ENCODE measurements around the gene MOK. TPM values are rescaled to one million over a fixed set of nuclear protein-coding genes. Genes with fewer than 3 reads are reported as not detected.

Gene MOK
- total and polyA plus RNA-seq, 4 donors: 10.0 to 28.3 (median 13.6) TPM

DNA sequence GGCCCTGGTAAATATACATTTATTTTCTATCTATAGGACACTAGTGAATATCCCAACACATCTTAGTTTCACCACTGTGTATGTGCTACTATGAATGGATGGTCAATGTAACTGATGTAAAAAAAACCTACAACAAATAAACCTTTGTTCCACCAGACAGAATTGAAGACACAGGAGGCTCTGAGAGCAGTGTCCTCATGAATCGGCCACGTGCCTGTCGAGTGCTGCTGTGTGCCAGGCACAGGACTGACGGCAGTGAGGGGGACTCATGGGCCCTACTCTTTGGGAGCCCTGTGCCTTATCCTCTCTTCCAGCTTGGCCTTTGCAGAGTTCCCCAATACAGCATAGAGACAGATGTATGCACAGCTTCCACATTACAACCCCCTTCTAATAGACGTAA lies 39.5 kb upstream of the MOK start:
- intact Hi-C loops (cut with DNase I): no loop called here
- Histone ChIP-seq H3K4me3 (ENCODE audit: low read length in 2 of 2) (no peak overlapping the region), H3K27ac (ENCODE audit: low read depth in 1 of 2, low read length in 2 of 2) (no peak overlapping the region), H3K36me3 (ENCODE audit: control insufficient read depth in 1 of 2, insufficient read depth in 2 of 2, low read length in 1 of 2) (peaks cover 2 to 8% of the 10 kb centered on the region in 2 donors), H3K27me3 (ENCODE audit: control insufficient read depth in 1 of 2, insufficient read depth in 2 of 2, low read length in 1 of 2) (no peaks in the 10 kb centered on the region), H3K4me1 (ENCODE audit: control insufficient read depth in 1 of 2, insufficient read depth in 2 of 2, low read length in 2 of 2) (no peaks in the 10 kb centered on the region), H3K9me3 (ENCODE audit: control insufficient read depth, low read length) (no peaks in the 10 kb centered on the region)
- ATAC-seq (ENCODE audit: low FRiP score): no peak
- no peak for DNase-seq
- WGBS, 2 donors: 85 to 90% methylated on average over 5 of the region's 5 CpGs

DNA sequence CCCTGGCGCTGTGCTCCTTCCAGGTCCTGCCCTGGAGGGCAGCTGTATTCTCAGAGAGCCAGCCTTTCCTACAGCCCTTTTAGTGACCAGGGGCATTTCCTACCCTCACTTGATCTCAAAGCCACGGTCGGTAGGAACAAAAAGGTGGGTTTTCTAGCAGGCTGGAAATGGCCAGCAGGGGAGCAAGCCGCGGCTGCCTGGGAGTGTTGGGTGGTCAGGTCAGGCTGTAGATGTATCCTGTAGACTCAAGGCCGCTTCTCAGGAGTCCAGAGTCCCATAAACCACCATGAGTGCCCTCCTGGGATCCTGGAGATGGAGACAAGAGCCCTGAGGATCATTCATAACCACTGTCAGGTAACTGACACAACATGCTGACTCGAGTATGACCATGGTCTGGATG lies 39.1 kb upstream of the MOK start:
- Histone ChIP-seq H3K4me3 (ENCODE audit: low read length in 2 of 2) (no peak overlapping the region), H3K36me3 (ENCODE audit: control insufficient read depth in 1 of 2, insufficient read depth in 2 of 2, low read length in 1 of 2) (peaks cover 0 to 9% of the 10 kb centered on the region in 2 donors), H3K4me1 (ENCODE audit: control insufficient read depth in 1 of 2, insufficient read depth in 2 of 2, low read length in 2 of 2) (no peaks in the 10 kb centered on the region), H3K27me3 (ENCODE audit: control insufficient read depth in 1 of 2, insufficient read depth in 2 of 2, low read length in 1 of 2) (no peaks in the 10 kb centered on the region), H3K9me3 (ENCODE audit: control insufficient read depth, low read length) (no peaks in the 10 kb centered on the region), H3K27ac (ENCODE audit: low read depth in 1 of 2, low read length in 2 of 2) (no peak overlapping the region)
- DNase-seq (no peak), ATAC-seq (ENCODE audit: low FRiP score) (no peak)
- WGBS, 2 donors: 89 to 91% methylated on average over 7 of the region's 7 CpGs
- intact Hi-C loops (cut with DNase I): no loop called here

DNA sequence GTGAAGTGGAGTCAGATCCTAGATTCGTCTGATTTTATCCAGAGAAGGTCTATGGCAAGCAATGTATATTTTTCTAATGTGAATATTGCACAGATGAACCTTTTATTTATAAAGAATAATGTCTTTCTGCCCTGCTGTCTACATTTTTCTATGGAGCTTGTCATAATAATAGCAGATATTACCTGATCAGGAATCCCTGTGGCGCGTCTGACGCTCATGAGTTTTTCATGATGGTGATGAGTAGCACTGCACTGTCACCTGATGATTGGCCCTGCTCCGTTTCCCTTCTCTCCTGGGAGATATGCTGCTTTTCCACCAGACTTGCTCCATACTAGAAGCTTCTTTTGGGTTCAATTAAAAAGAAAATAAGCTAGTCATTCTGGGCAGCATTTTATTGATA lies 37.3 kb upstream of the MOK start:
- Histone ChIP-seq H3K27me3 (ENCODE audit: control insufficient read depth in 1 of 2, insufficient read depth in 2 of 2, low read length in 1 of 2) (no peaks in the 10 kb centered on the region), H3K4me3 (ENCODE audit: low read length in 2 of 2) (no peak overlapping the region), H3K36me3 (ENCODE audit: control insufficient read depth in 1 of 2, insufficient read depth in 2 of 2, low read length in 1 of 2) (peaks cover 0 to 6% of the 10 kb centered on the region in 2 donors), H3K27ac (ENCODE audit: low read depth in 1 of 2, low read length in 2 of 2) (no peak overlapping the region), H3K4me1 (ENCODE audit: control insufficient read depth in 1 of 2, insufficient read depth in 2 of 2, low read length in 2 of 2) (no peaks in the 10 kb centered on the region), H3K9me3 (ENCODE audit: control insufficient read depth, low read length) (no peaks in the 10 kb centered on the region)
- no peak for ATAC-seq (ENCODE audit: low FRiP score)
- no peak for DNase-seq
- intact Hi-C loops (cut with DNase I): no loop called here
- WGBS, 2 donors: 87% methylated on average over 5 of the region's 5 CpGs

DNA sequence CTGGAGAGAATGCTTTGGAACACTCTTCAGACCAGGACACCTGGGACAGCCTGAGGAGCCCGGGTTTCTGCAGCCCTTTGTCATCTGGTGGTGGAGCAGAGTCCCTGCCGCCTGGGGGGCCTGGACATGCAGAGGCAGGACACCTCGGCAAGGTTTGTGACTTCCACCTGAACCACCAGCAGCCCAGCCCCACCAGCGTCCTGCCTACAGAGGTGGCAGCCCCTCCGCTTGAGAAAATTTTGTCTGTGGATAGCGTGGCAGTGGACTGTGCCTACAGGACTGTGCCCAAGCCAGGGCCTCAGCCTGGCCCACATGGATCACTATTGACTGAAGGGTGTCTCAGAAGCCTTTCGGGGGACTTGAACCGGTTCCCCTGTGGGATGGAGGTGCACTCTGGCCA lies 36.6 kb upstream of the MOK start:
- WGBS, 2 donors: 91 to 93% methylated on average over 8 of the region's 8 CpGs
- Histone ChIP-seq H3K27ac (ENCODE audit: low read depth in 1 of 2, low read length in 2 of 2) (no peak overlapping the region), H3K36me3 (ENCODE audit: control insufficient read depth in 1 of 2, insufficient read depth in 2 of 2, low read length in 1 of 2) (peaks cover 0 to 6% of the 10 kb centered on the region in 2 donors), H3K27me3 (ENCODE audit: control insufficient read depth in 1 of 2, insufficient read depth in 2 of 2, low read length in 1 of 2) (no peaks in the 10 kb centered on the region), H3K4me3 (ENCODE audit: low read length in 2 of 2) (no peak overlapping the region), H3K4me1 (ENCODE audit: control insufficient read depth in 1 of 2, insufficient read depth in 2 of 2, low read length in 2 of 2) (no peaks in the 10 kb centered on the region), H3K9me3 (ENCODE audit: control insufficient read depth, low read length) (no peaks in the 10 kb centered on the region)
- DNase-seq: no peak
- peak; percentile 15 for ATAC-seq (ENCODE audit: low FRiP score)
- intact Hi-C loops (cut with DNase I): no loop called here

DNA sequence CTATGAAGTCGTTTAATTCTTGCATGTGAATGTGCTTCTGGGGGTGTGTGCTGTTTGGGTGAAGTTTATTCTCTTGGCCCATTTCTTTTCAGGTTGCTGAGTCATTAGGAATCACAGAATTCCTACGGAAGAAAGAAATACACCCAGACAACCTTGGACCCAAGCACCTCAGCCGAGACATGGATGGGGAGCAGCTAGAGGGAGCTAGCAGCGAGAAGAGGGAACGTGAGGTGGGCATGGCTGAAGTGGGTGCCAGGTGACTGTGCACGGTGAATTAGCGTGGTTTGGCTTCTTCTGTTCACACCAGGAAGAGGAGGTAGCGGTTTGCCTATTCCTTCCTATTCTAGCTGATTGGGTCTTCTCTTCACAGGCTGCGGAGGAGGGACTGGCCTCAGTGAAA lies 33.8 kb upstream of the MOK start:
- WGBS, 2 donors: 89% methylated on average over 9 of the region's 9 CpGs
- Histone ChIP-seq H3K27me3 (ENCODE audit: control insufficient read depth in 1 of 2, insufficient read depth in 2 of 2, low read length in 1 of 2) (no peaks in the 10 kb centered on the region), H3K4me1 (ENCODE audit: control insufficient read depth in 1 of 2, insufficient read depth in 2 of 2, low read length in 2 of 2) (no peaks in the 10 kb centered on the region), H3K36me3 (ENCODE audit: control insufficient read depth in 1 of 2, insufficient read depth in 2 of 2, low read length in 1 of 2) (peaks cover 0 to 3% of the 10 kb centered on the region in 2 donors), H3K9me3 (ENCODE audit: control insufficient read depth, low read length) (no peaks in the 10 kb centered on the region), H3K27ac (ENCODE audit: low read depth in 1 of 2, low read length in 2 of 2) (no peak overlapping the region), H3K4me3 (ENCODE audit: low read length in 2 of 2) (no peak overlapping the region)
- no peak for DNase-seq
- intact Hi-C loops (cut with DNase I): no loop called here
- ATAC-seq (ENCODE audit: low FRiP score): no peak

DNA sequence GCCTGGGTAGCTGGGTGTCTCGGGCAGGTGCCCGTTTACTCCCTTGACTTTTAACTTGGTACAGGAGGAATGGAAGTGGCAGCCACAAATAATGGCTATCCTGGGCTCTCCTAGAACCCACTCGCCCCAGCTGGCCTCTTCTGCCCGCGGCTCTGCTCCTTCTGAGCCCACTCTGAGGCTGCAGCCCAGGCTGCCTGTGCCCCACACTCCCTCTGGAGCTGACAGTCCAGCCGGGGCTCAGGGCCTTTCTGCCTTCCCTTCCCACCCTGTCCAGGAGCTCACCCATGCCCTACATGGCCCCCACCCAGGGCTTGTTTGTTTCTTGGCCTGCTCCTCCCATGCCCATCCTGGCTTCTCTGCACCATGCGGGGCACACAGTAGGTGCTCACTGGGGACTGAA lies 30.2 kb upstream of the MOK start:
- Histone ChIP-seq H3K36me3 (ENCODE audit: control insufficient read depth in 1 of 2, insufficient read depth in 2 of 2, low read length in 1 of 2) (peaks cover 0 to 2% of the 10 kb centered on the region in 2 donors), H3K27me3 (ENCODE audit: control insufficient read depth in 1 of 2, insufficient read depth in 2 of 2, low read length in 1 of 2) (no peaks in the 10 kb centered on the region), H3K27ac (ENCODE audit: low read depth in 1 of 2, low read length in 2 of 2) (no peak overlapping the region), H3K4me3 (ENCODE audit: low read length in 2 of 2) (no peak overlapping the region), H3K4me1 (ENCODE audit: control insufficient read depth in 1 of 2, insufficient read depth in 2 of 2, low read length in 2 of 2) (no peaks in the 10 kb centered on the region), H3K9me3 (ENCODE audit: control insufficient read depth, low read length) (no peaks in the 10 kb centered on the region)
- no peak for ATAC-seq (ENCODE audit: low FRiP score)
- 87 to 90% methylated on average over 7 of the region's 7 CpGs for WGBS, 2 donors
- intact Hi-C loops (cut with DNase I): no loop called here
- no peak for DNase-seq

DNA sequence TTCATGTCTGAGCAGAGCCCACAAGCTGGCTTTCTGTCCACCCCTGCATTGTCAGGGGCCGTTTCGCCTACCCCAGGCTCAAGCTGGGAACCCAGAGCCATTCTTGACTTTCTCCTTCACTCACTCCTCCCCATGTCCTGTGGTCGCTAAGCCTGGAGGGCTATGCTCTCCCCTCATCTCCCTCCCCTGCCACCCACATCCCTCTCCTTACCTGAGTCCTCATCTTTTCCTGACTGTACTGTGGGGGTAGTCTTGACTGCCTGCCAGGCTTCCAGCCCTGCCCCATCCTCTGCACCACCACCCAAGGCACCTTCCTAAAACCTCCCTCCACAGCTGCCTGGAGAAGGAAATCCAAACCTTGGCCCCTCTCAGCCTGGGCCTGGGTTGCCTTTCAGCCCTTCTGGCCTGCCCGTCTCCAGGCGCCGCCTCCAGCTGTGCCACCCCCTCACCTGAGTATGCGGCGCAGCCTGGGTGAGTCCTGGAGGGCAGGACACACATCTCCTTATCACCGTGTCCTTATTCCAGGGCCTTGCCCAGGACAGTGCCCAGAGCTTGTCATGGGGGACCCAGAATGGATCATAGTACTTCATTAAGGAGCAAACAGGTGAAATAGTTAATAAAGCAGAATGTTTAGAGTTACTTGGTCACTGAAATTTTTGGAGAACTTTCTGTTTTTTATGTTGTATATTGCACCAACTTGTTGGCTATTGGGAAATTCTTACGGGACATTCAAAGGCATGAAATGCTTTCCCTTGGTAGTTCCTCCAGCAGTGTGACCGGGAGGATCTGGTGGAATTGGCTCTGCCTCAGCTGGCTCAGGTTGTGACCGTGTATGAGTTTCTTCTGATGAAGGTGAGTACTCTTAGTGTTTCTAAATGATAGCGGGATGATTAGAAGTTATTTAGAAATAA lies 29.1 kb upstream of the MOK start:
- intact Hi-C loops (cut with DNase I): no loop called here
- Histone ChIP-seq H3K4me1 (ENCODE audit: control insufficient read depth in 1 of 2, insufficient read depth in 2 of 2, low read length in 2 of 2) (no peaks in the 10 kb centered on the region), H3K9me3 (ENCODE audit: control insufficient read depth, low read length) (no peaks in the 10 kb centered on the region), H3K4me3 (ENCODE audit: low read length in 2 of 2) (no peak overlapping the region), H3K36me3 (ENCODE audit: control insufficient read depth in 1 of 2, insufficient read depth in 2 of 2, low read length in 1 of 2) (peaks cover 0 to under 1% of the 10 kb centered on the region in 2 donors), H3K27me3 (ENCODE audit: control insufficient read depth in 1 of 2, insufficient read depth in 2 of 2, low read length in 1 of 2) (no peaks in the 10 kb centered on the region), H3K27ac (ENCODE audit: low read depth in 1 of 2, low read length in 2 of 2) (no peak overlapping the region)
- peak in 1 of 2 donors; percentile 53 for DNase-seq
- ATAC-seq (ENCODE audit: low FRiP score): no peak
- 92 to 95% methylated on average over 13 of the region's 13 CpGs for WGBS, 2 donors

DNA sequence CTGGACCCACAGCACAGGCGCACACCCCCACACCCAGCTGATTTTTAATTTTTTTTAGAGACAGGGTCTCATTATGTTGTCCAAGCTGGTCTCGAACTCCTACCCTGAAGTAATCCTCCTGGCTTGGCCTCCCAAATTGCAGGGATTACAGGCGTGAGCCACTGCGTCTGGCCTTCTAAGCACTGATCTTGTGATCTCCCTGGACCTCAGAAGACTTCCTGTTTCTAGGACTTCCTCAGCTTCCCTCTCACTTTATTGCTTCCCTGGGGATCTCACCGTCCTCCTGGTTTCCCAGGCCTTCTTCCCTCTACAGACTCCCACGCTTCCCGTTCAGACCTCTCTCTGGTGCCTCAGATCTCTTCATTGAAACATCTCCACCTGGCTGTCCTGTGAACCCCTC lies 28.4 kb upstream of the MOK start:
- Histone ChIP-seq H3K4me1 (ENCODE audit: control insufficient read depth in 1 of 2, insufficient read depth in 2 of 2, low read length in 2 of 2) (no peaks in the 10 kb centered on the region), H3K4me3 (ENCODE audit: low read length in 2 of 2) (no peak overlapping the region), H3K27me3 (ENCODE audit: control insufficient read depth in 1 of 2, insufficient read depth in 2 of 2, low read length in 1 of 2) (no peaks in the 10 kb centered on the region), H3K27ac (ENCODE audit: low read depth in 1 of 2, low read length in 2 of 2) (no peak overlapping the region), H3K9me3 (ENCODE audit: control insufficient read depth, low read length) (no peaks in the 10 kb centered on the region), H3K36me3 (ENCODE audit: control insufficient read depth in 1 of 2, insufficient read depth in 2 of 2, low read length in 1 of 2) (no peaks in the 10 kb centered on the region)
- 86% methylated on average over 7 of the region's 7 CpGs for WGBS, 2 donors
- intact Hi-C loops (cut with DNase I): no loop called here
- DNase-seq (no peak), ATAC-seq (ENCODE audit: low FRiP score) (no peak)

DNA sequence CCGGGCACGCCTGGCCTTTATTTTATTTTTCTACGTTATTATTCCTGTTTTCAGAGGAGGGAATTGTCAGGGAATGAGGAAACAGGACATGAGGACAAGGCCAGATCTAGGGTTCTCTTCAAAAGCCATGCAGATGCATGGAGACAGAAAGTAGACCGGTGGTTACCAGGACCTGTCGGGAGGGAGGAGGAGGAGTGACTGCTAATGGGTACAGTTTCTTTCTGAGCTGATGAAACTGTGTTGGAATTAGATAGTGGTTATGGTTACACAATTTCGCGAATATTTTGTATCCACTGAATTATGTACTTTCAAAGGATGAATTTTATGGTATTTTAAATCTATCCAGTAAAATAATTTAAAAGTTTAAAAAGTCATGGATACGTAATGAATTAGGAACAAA lies 25.8 kb upstream of the MOK start:
- no peaks in the 10 kb centered on the region for H3K27me3 ChIP-seq (ENCODE audit: control insufficient read depth in 1 of 2, insufficient read depth in 2 of 2, low read length in 1 of 2)
- no peaks in the 10 kb centered on the region for H3K9me3 ChIP-seq (ENCODE audit: control insufficient read depth, low read length)
- H3K4me1 ChIP-seq (ENCODE audit: control insufficient read depth in 1 of 2, insufficient read depth in 2 of 2, low read length in 2 of 2): no peaks in the 10 kb centered on the region
- intact Hi-C loops (cut with DNase I): no loop called here
- 88 to 92% methylated on average over 8 of the region's 8 CpGs for WGBS, 2 donors
- peaks cover 0 to 2% of the 10 kb centered on the region in 2 donors for H3K36me3 ChIP-seq (ENCODE audit: control insufficient read depth in 1 of 2, insufficient read depth in 2 of 2, low read length in 1 of 2)
- no peak overlapping the region for H3K4me3 ChIP-seq (ENCODE audit: low read length in 2 of 2)
- DNase-seq: no peak
- ATAC-seq (ENCODE audit: low FRiP score): no peak
- no peak overlapping the region for H3K27ac ChIP-seq (ENCODE audit: low read depth in 1 of 2, low read length in 2 of 2)
